GM21447 (cell line): ENCODE data around the gene MT1F.
"Not testable (repeated sequence)": the region's sequence is repeated elsewhere in the genome, so short reads cannot be mapped to it uniquely, and the experiment has no call there.

Experiments
- ATAC-seq: cut with Tn5 transposase; IDR thresholded peaks from one replicate; pipeline ENCODE4 v1.9.1; 2021; ENCODE audit not compliant: unreplicated experiment

MT1F gene

DNA sequence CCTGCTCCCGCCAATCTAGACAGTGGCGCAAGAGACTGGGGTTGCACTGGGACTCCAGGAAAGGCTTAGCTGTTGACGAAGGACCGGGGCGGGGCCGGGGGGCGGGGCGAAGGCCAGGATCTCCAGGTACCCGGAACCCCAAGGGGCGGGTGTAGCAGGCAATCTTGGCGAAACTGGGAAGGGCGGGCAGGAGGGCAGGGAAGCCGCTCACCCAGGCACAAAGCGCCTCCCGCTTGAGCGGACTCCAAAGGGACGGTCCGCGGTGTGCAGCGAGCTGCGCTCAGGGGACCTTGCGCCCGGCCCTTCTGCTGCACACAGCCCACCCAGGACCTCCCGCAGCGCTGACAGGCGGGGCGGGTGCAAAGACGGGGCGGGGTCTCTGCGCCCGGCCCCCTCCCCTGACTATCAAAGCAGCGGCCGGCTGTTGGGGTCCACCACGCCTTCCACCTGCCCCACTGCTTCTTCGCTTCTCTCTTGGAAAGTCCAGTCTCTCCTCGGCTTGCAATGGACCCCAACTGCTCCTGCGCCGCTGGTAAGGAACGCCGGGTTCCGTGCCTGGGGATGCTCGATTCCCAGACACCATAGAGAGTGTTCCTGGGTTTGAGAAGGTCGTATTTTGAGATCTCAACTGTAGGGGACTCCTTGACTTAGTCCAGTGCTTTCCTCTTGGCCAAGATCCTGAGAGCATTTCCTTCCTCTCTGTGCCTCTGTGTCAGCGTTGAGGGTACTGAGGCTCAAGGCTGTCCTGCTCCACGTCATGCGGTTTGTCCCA lies at the start of gene MT1F:
Gene MT1F (plus strand): TSS at position 405 of the 772 bp plus-strand sequence. CDS start 100 bp downstream, at position 505.
- ATAC-seq: no peak

DNA sequence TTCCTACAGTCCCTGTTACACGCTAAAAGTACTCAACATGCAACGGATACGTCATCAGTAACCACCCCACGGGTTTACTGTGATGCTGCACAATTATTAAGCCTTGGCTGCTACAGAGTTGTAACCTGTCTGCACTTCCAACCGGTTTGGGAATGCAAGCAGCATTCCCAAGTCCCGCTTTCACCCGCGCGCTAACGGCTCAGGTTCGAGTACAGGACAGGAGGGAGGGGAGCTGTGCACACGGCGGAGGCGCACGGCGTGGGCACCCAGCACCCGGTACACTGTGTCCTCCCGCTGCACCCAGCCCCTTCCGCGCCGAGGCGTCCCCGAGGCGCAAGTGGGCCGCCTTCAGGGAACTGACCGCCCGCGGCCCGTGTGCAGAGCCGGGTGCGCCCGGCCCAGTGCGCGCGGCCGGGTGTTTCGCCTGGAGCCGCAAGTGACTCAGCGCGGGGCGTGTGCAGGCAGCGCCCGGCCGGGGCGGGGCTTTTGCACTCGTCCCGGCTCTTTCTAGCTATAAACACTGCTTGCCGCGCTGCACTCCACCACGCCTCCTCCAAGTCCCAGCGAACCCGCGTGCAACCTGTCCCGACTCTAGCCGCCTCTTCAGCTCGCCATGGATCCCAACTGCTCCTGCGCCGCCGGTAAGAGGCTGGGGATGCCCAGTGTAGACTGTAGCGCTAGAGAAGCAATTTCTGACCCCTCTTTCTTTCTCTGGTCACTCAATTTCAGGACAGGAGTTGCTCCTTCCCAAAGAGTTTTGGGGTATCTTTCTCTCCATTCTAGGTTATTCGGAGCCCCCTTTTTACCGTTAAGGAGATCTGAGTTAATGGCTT lies 49.5 kb upstream of the MT1F start, which contains the start of gene MT2A:
Gene MT2A (plus strand): TSS at position 542 of the 833 bp plus-strand sequence. CDS start 72 bp downstream, at position 614.
- peak; percentile 75 for ATAC-seq

DNA sequence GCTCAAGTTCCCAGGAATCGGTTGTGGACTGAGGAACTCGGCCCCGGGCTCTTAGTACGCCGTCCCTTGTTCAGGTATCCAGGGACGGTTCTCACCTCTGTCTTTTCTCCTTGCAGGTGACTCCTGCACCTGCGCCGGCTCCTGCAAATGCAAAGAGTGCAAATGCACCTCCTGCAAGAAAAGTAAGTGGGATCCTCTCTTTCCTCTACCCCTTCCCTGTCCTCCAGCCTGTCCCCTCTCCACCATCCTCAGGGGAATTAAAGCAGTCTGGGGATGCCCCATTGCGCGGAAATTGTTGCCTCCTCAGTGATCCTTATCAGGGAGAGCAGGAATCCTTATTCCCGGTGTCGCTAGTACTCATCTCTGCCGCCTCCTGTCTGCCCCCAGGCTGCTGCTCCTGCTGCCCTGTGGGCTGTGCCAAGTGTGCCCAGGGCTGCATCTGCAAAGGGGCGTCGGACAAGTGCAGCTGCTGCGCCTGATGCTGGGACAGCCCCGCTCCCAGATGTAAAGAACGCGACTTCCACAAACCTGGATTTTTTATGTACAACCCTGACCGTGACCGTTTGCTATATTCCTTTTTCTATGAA lies 48.8 kb upstream of the MT1F start:
- ATAC-seq: no peak

GRCh38 chr16:56609463-56609921 lies 48.3 kb upstream of the MT1F start:
- peak; percentile 54 for ATAC-seq

- ATAC-seq: no peak
Measured at GRCh38 chr16:56610017-56610608, 47.6 kb upstream of the MT1F start.

- no peak for ATAC-seq
Measured at GRCh38 chr16:56610609-56611111, 47.1 kb upstream of the MT1F start.

GRCh38 chr16:56611281-56611833 lies 46.4 kb upstream of the MT1F start:
- no peak for ATAC-seq

DNA sequence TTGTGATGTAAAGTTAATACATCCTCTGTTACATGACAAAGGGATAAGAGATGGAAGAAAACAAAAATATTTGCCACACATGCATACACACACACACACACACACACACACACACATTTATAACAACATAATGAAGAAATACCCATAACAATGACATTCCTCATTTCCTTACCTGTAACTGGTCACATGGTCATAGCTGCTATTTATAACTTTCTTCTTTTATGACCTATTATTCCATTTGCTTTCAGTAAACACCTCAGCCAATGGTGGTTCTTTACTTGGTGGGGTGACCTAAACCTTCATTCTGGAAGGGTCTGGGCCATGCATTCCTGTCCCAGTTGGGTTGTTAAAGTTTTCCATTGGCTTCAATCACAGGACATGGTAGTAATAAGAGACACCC lies 44.1 kb upstream of the MT1F start:
- no peak for ATAC-seq

- no peak for ATAC-seq
Measured at GRCh38 chr16:56614549-56614991, 43.2 kb upstream of the MT1F start.

- ATAC-seq: no peak
Measured at GRCh38 chr16:56615353-56615752, 42.4 kb upstream of the MT1F start.

GRCh38 chr16:56616608-56617211 lies 41.0 kb upstream of the MT1F start:
- no peak for ATAC-seq

GRCh38 chr16:56617212-56618085 lies 40.3 kb upstream of the MT1F start:
- ATAC-seq: no peak

DNA sequence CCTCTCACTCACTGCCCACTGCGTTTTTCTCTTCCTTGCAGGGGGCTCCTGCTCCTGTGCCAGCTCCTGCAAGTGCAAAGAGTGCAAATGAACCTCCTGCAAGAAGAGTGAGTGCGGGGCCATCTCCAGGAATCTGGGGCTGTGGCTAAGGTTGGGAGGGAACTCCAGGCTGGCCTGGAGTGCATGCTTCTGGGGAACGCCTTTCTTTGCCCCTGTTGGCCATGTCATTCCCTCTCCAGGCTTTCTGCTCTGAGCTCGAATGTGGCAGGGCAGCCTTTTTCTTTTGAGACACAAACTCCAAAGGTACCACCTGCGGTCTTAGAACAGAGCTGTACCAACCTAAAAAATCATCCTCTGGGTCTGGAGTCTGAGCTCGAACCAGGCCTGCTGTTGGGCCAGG lies 39.6 kb upstream of the MT1F start:
- ATAC-seq: no peak

DNA sequence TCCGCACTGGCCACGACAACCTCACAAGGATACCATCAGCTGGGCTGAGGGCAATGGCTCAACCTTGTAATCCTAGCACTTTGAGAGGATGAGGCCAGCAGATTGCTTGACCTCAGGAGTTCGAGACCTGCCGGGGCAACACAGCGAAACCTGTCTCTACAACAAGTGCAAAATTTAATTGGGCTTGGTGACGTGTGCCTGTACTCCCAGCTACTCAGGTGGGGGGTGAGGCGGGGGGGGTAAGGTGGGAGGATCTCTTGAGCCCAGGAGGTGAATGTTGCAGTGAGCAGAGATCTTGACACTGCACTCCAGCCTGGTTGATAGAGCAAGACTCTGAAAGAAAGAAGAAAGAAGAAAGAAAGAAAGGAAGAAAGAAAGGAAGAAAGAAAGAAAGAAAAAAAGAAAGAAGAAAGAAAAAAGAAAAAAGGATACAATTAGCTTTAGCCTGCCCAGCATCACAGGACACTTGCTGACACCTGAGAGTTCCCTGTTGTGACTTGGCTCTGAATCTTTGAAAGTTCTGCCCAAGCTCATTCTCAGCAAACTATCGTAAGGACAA lies 37.3 kb upstream of the MT1F start:
- no peak for ATAC-seq

DNA sequence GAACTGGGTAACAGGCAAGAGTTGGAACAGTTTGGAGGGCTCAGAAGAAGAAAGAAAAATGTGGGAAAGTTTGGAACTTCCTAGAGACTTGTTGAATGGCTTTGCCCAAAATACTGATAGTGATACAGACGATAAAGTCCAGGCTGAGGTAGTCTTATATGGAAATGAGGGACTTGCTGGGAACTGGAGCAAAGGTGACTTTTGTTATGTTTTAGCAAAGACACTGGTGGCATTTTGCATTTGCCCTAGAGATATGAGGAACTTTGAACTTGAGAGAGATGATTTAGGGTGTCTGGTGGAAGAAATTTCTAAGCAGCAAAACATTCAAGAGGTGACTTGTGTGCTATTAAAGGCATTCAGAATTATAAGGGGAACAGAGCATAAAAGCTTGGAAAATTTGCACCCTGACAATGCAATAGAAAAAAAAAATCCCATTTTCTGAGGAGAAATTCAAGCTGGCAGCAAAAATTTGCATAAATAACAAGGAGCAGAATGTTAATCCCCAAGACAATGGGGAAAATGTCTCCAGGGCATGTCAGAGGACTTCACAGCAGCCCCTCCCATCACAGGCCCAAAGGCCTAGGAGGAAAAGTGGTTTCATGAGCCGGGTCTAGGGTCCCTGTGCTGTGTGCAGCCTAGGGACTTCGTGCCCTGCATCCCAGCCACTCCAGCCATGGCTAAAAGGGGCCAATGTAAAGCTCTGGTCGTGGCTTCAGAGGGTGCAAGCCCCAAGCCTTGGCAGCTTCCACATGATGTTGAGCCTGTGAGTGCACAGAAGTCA lies 35.9 kb upstream of the MT1F start:
- not testable (repeated sequence) for ATAC-seq

DNA sequence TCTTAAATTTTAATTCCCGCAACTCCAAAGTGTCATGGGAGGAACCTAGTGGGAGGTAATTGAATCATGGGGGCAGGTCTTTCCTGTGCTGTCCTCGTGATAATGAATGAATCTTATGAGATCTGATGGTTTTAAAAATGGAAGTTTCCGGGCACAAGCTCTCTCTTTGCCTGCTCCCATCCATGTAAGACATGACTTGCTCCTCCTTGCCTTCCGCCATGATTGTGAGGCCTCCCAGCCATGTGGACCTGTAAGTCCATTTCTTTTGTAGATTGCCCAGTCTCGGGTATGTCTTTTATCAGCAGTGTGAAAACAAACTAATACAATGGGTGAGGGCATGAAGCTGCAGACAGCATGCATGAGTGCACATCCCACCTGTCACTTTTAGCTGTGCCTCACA lies 34.6 kb upstream of the MT1F start:
- not testable (repeated sequence) for ATAC-seq

DNA sequence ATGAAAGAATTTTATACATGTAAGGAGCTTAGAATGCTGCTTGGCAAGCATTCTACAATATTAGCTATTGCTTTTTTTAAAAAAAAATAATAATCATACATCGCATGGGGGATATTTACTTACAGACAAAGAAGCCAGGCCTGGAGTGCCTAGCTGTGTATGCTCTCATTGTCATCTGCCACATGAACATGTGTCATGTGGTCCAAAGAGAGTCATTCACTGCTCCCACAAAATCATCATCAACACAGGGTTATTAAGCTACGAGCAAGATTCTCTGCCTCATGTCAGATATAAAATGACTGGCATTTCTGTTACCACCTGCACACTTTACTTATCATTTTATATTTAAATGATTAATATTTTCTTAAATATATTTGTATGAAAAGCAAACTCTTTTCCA lies 34.1 kb upstream of the MT1F start:
- no peak for ATAC-seq
